GM18858 (cell line): ENCODE results near the gene RAB12.
"Not testable (repeated sequence)": the region's sequence is repeated elsewhere in the genome, so short reads cannot be mapped to it uniquely, and the experiment has no call there.

Source experiments
- ATAC-seq: cut with Tn5 transposase; IDR thresholded peaks from one replicate; pipeline ENCODE4 v1.9.1; 2021; ENCODE audit not compliant: unreplicated experiment

The RAB12 gene

GRCh38 chr18:8639762-8640161 is 30.5 kb downstream of the RAB12 start:
- ATAC-seq, result no peak

GRCh38 chr18:8643326-8643878 is 34.2 kb downstream of the RAB12 start:
- no peak for ATAC-seq

GRCh38 chr18:8647359-8647758 is 38.1 kb downstream of the RAB12 start:
- ATAC-seq, result not testable (repeated sequence)

GRCh38 chr18:8651478-8652261 is 42.4 kb downstream of the RAB12 start:
- not testable (repeated sequence) for ATAC-seq

- ATAC-seq, result no peak
These were observed 45.5 kb downstream of the RAB12 start for GRCh38 chr18:8654503-8655451.

- ATAC-seq, result no peak
These were observed 47.0 kb downstream of the RAB12 start for GRCh38 chr18:8656232-8656631.

GRCh38 chr18:8657050-8657820 is 48.0 kb downstream of the RAB12 start:
- no peak for ATAC-seq

- no peak for ATAC-seq
These were observed 48.7 kb downstream of the RAB12 start for GRCh38 chr18:8657873-8658470.

- ATAC-seq, result no peak
These were observed 49.7 kb downstream of the RAB12 start for GRCh38 chr18:8658858-8659485.

- ATAC-seq, result no peak
These were observed 50.5 kb downstream of the RAB12 start for GRCh38 chr18:8659609-8660242.

GRCh38 chr18:8660316-8660715 is 51.1 kb downstream of the RAB12 start:
- no peak for ATAC-seq

GRCh38 chr18:8661754-8662559 is 52.7 kb downstream of the RAB12 start:
- no peak for ATAC-seq

- ATAC-seq, result no peak
These were observed 53.5 kb downstream of the RAB12 start for GRCh38 chr18:8662560-8663255.

- no peak for ATAC-seq
These were observed 58.6 kb downstream of the RAB12 start for GRCh38 chr18:8667846-8668245.

- no peak for ATAC-seq
These were observed 59.1 kb downstream of the RAB12 start for GRCh38 chr18:8668381-8668780.

GRCh38 chr18:8669571-8669970 is 60.3 kb downstream of the RAB12 start:
- ATAC-seq, result no peak

- ATAC-seq, result peak; percentile 97
These were observed 64.3 kb downstream of the RAB12 start for GRCh38 chr18:8673256-8674209.
